ENCODE results near the gene SLC44A3. TPM values are rescaled to one million over a fixed set of nuclear protein-coding genes. Genes with fewer than 3 reads are reported as not detected.

SLC44A3 gene
- total and polyA plus RNA-seq, 9 donors, result 1.1 to 31.3 (median 3.3) TPM

DNA sequence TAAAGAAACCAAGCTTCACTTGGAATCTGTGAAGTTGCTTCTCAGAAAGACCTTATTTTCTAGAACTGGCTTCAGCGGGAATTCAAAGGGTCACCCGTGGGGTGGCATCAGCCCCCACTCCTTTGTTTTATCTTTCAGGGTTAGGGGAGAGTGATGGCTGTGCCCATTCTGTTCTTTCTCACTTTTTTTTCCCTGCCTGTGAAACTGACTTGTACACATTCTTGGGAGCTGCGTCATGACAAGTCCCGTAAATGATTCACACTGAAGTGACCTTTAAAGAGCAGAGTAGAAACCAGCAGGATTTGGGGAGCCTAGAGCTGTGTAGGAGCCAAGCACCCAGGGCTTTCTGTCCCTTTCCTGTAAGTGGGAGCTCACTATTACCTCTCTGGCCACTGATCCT is 43.8 kb downstream of the SLC44A3 start:
- Histone ChIP-seq H3K36me3 (no peaks in the 10 kb centered on the region), H3K9me3 (no peaks in the 10 kb centered on the region), H3K4me1 (ENCODE audit: insufficient read depth) (peaks cover 18% of the 10 kb centered on the region), H3K27me3 (no peaks in the 10 kb centered on the region), H3K4me3 (peak overlapping the region; percentile 4), H3K27ac (peak overlapping the region; percentile 73 to 96)
- TF ChIP-seq POLR2A (IDR thresholded peaks at IDR 0.05) (peak; percentile 36), EP300 (IDR thresholded peaks at IDR 0.05) (peak; percentile 94)
- TF ChIP-seq, protein P1, sequence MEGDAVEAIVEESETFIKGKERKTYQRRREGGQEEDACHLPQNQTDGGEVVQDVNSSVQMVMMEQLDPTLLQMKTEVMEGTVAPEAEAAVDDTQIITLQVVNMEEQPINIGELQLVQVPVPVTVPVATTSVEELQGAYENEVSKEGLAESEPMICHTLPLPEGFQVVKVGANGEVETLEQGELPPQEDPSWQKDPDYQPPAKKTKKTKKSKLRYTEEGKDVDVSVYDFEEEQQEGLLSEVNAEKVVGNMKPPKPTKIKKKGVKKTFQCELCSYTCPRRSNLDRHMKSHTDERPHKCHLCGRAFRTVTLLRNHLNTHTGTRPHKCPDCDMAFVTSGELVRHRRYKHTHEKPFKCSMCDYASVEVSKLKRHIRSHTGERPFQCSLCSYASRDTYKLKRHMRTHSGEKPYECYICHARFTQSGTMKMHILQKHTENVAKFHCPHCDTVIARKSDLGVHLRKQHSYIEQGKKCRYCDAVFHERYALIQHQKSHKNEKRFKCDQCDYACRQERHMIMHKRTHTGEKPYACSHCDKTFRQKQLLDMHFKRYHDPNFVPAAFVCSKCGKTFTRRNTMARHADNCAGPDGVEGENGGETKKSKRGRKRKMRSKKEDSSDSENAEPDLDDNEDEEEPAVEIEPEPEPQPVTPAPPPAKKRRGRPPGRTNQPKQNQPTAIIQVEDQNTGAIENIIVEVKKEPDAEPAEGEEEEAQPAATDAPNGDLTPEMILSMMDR (IDR thresholded peaks at IDR 0.05), result peak in 1 of 3 donors; percentile 23
- WGBS, 3 donors, result 1 to 6% (median 2%) methylated on average over 4 of the region's 4 CpGs
- intact Hi-C loops (cut with DNase I), result loop anchor here in 2 of 4 donors (2.0 to 10.0 kb wide), 3 partner anchors 63 to 371 kb away; partner anchors contain the start of genes CNN3 (in 2 of the 2) and RWDD3 (in 1 of the 2)
- peak; percentile 46 to 83 (median 64) for DNase-seq

DNA sequence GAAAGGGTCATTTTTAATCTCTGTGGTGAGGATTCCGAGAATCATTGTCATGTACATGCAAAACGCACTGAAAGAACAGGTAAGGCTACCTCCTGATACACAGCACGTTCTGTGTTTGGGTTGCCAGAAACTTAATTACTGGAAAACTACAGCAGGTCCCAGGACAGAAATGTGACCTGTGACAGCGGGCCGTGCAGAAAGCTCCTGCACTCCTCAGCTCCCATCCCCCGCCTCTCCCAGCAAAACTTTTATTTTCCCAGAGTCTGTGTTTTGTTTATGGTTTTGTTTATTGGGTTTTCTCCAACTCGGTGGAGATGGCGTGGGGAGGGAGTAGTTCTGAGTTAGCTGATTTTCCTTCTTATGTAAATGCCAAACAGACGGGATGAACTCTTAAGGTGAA is 44.7 kb downstream of the SLC44A3 start:
- WGBS, 3 donors, result 10 to 19% (median 11%) methylated on average over 9 of the region's 9 CpGs
- Histone ChIP-seq H3K4me3 (peak overlapping the region; percentile 4), H3K4me1 (ENCODE audit: insufficient read depth) (peaks cover 16% of the 10 kb centered on the region), H3K9me3 (no peaks in the 10 kb centered on the region), H3K36me3 (no peaks in the 10 kb centered on the region), H3K27me3 (no peaks in the 10 kb centered on the region), H3K27ac (peak overlapping the region; percentile 73 to 96)
- DNase-seq, result peak; percentile 33 to 60 (median 57)
- intact Hi-C loops (cut with DNase I), result loop anchor here in 2 of 4 donors (2.0 to 10.0 kb wide), 3 partner anchors 62 to 370 kb away; partner anchors contain the start of genes CNN3 (in 1 of the 2) and RWDD3 (in 1 of the 2)
- TF ChIP-seq, protein P1 (IDR thresholded peaks at IDR 0.05), result no peak
- TF ChIP-seq POLR2A (IDR thresholded peaks at IDR 0.05) (no peak), EP300 (IDR thresholded peaks at IDR 0.05) (no peak)

DNA sequence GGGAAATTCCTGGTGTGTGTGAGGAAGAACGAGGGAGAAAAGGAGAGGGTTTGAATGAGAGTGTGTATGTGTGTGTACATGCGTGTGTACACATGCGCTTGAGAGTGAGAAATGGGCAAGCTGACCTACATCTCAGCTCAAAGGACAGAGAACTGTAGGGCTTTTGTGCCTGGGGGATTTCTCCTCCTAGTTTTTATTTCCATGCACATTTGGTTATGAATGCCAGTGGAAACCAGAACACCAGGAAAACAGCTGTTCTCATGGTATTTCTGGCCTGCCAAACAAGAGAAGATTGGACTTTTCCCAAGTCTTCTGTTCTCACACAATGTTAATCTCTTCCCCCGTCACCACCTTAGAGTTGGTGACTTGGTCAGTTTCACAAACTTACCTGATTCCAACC is 45.2 kb downstream of the SLC44A3 start:
- peaks cover 16% of the 10 kb centered on the region for H3K4me1 ChIP-seq (ENCODE audit: insufficient read depth)
- H3K27me3 ChIP-seq, result no peaks in the 10 kb centered on the region
- TF ChIP-seq EP300 (IDR thresholded peaks at IDR 0.05), result no peak
- TF ChIP-seq, protein P1 (IDR thresholded peaks at IDR 0.05), result no peak
- TF ChIP-seq POLR2A (IDR thresholded peaks at IDR 0.05), result no peak
- no peaks in the 10 kb centered on the region for H3K9me3 ChIP-seq
- H3K4me3 ChIP-seq, result no peak overlapping the region
- 4 to 14% (median 7%) methylated on average over 4 of the region's 4 CpGs for WGBS, 3 donors
- H3K36me3 ChIP-seq, result no peaks in the 10 kb centered on the region
- DNase-seq, result no peak
- H3K27ac ChIP-seq, result peak overlapping the region in 1 of 2 donors; percentile 96
- intact Hi-C loops (cut with DNase I), result loop anchor here in 2 of 4 donors (2.0 to 10.0 kb wide), 2 partner anchors 61 to 369 kb away; partner anchors contain the start of genes CNN3 (in 1 of the 2) and RWDD3 (in 1 of the 2)

DNA sequence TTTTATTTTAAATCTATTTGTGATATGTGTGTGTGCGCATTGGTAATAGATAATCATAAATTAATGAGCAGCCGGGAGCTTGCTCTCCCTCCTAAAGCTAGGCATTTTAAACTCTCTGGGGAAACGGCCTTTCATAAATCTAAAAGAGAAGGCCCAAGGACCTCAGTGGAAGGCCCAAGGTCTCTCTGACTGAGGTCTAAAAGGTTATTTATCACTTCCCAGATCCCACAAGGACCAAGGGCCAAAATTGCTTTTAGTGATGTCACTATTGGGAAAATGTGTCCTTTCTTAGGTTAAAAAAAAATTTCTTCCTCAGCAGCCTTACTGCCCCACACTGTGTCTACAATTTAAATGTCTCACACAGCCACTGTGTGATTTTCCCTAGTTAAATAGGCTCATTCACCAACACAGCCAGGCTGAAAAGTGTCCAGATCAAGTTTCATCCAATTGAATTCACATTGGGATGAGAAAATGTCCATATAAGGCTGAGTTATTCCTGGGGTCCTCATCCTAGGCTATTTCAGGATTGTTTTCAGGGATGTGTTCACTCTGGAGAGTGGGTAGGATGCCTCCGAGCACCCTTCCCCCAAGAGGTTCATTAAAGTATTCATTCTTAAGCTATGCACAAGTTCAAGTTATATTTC is 46.1 kb downstream of the SLC44A3 start:
- 34 to 43% (median 42%) methylated on average over 4 of the region's 4 CpGs for WGBS, 3 donors
- no peak for DNase-seq
- Histone ChIP-seq H3K9me3 (no peaks in the 10 kb centered on the region), H3K36me3 (no peaks in the 10 kb centered on the region), H3K4me3 (no peak overlapping the region), H3K27ac (peak overlapping the region; percentile 13 to 96), H3K27me3 (no peaks in the 10 kb centered on the region), H3K4me1 (ENCODE audit: insufficient read depth) (peaks cover 16% of the 10 kb centered on the region)
- TF ChIP-seq, protein P1 (IDR thresholded peaks at IDR 0.05), result no peak
- TF ChIP-seq EP300 (IDR thresholded peaks at IDR 0.05), result peak; percentile 15
- intact Hi-C loops (cut with DNase I), result loop anchor here in 1 of 4 donors (10.0 kb wide), 1 partner anchor 369 kb away; the partner anchor contains the start of gene RWDD3

Measured in ovary (tissue), 9 donors.